Stimulated activated naive B cell treated with anti-CD40 and anti-IgM and Interleukin-4, amounts not matched to agents 10 μg/mL and 1 μg/mL and 100 μg/mL, for 72 hours (primary cell): ENCODE results near the gene TBATA.

Source experiments
- ATAC-seq, 2 donors: fragments of 150-1000 bp; cut with Tn5 transposase; replicated peaks; 2 replicates each; pipeline ENCODE4 v1.10.0; 2021; ENCODE audit warnings: moderate library complexity in 1 of 2
- DNase-seq: peaks from one replicate; pipeline ENCODE4 v3.0.0; 2021
- H3K27ac Mint-ChIP-seq: one replicate; pipeline ENCODE4 v1.8.0; 2022; ENCODE audit warnings: mild to moderate bottlenecking, mixed read lengths
- H3K27me3 Mint-ChIP-seq, 2 donors: one replicate each; pipeline ENCODE4 v1.8.0; 2022; ENCODE audit warnings: mixed read lengths in 2 of 2
- H3K36me3 Mint-ChIP-seq, 2 donors: one replicate each; pipeline ENCODE4 v1.8.0; 2022; ENCODE audit warnings: mixed read lengths in 2 of 2, mild to moderate bottlenecking in 1 of 2
- H3K4me1 Mint-ChIP-seq, 2 donors: one replicate each; pipeline ENCODE4 v1.8.0; 2022; ENCODE audit warnings: mixed read lengths in 2 of 2, mild to moderate bottlenecking in 1 of 2
- H3K4me3 Mint-ChIP-seq, 2 donors: one replicate each; pipeline ENCODE4 v1.8.0; 2022; ENCODE audit warnings: mild to moderate bottlenecking in 2 of 2, mixed read lengths in 2 of 2, moderate library complexity in 1 of 2
- H3K9me3 Mint-ChIP-seq, 2 donors: one replicate each; pipeline ENCODE4 v1.8.0; 2022; ENCODE audit warnings: mixed read lengths in 2 of 2, mild to moderate bottlenecking in 1 of 2

TBATA gene

DNA sequence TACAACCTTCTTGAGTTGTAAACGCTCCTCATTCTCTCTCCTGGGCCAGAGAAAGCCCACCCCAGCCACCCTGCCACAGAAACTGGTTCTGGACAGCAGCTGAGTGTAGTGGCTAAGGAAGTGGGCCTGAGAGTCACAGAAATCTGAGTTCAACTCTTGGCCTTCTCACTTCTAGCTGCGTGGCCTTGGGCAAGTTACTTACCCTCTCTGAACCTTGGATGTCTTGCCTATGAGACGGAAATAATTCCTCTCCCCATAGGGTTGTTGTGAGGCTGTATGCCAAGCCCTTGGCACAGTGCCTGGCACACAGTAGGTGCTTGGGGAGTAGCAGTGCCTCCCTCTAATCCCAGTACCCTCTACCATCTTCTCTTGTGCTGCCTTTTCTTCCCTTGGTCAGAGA lies 61.4 kb downstream of the TBATA start:
- H3K9me3 Mint-ChIP-seq = peaks cover 0 to 2% of the 10 kb centered on the region in 2 donors
- DNase-seq (no peak), ATAC-seq (no peak)
- peaks cover 4 to 8% of the 10 kb centered on the region in 2 donors for H3K27me3 Mint-ChIP-seq
- no peak overlapping the region for H3K4me3 Mint-ChIP-seq
- no peaks in the 10 kb centered on the region for H3K36me3 Mint-ChIP-seq
- no peak overlapping the region for H3K27ac Mint-ChIP-seq
- H3K4me1 Mint-ChIP-seq = no peaks in the 10 kb centered on the region

DNA sequence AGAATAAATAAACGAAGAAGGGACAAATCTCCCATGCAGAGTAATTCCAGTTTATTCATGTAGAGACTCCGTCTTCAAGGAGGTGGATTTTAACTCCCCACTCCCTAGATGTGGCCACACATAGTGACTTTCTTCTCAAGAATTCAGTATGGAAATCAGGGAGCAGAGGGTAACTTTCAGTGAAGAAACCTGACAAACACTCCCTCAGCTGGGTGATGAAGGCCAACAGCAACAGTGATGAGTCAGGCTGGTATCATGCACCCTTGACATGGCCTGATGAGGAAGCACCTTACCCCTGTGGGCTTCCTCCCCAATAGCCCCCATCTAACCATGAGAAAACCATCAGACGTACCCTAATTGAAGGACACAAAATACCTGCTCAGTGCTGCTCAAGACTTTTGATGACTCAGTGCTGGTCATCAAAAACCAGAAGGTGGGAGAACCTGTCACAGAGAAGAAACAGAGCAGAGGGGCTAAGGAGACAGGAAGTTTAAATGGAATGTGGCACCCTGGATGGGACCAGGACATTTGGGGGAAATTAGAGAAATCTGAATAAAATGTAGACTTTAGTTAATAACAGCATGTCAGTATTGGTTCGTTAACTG lies 62.3 kb downstream of the TBATA start:
- H3K4me3 Mint-ChIP-seq = no peak overlapping the region
- ATAC-seq = no peak
- no peak overlapping the region for H3K27ac Mint-ChIP-seq
- no peak for DNase-seq
- H3K4me1 Mint-ChIP-seq = no peaks in the 10 kb centered on the region
- peaks cover 0 to 2% of the 10 kb centered on the region in 2 donors for H3K9me3 Mint-ChIP-seq
- no peaks in the 10 kb centered on the region for H3K36me3 Mint-ChIP-seq
- H3K27me3 Mint-ChIP-seq = peaks cover 4 to 8% of the 10 kb centered on the region in 2 donors
